Measurements from ENCODE around the gene CENPC. TPM values are rescaled to one million over a fixed set of nuclear protein-coding genes. Genes with fewer than 3 reads are reported as not detected.

Gene CENPC
- polyA plus RNA-seq, 1 of the 3 experiments (the other 2 are of a cell fraction), result 2.2 TPM

GRCh38 chr4:67573193-67573592, 27.9 kb upstream of the CENPC start:
- Histone ChIP-seq H3K9me3 (no peaks in the 10 kb centered on the region), H3K79me2 (ENCODE audit: insufficient read depth) (no peaks in the 10 kb centered on the region), H3K9ac (no peak overlapping the region), H3K4me2 (no peak overlapping the region), H3F3A (replicated peaks; ENCODE audit: insufficient read depth) (no peaks in the 10 kb centered on the region), H2AFZ (ENCODE audit: low read depth) (no peak overlapping the region), H3K9me2 (no peaks in the 10 kb centered on the region), H3K4me1 (ENCODE audit: control insufficient read depth in 1 of 2, insufficient read depth in 2 of 2, low read depth in 1 of 2, low read length in 1 of 2) (no peaks in the 10 kb centered on the region), H4K20me1 (ENCODE audit: insufficient read depth) (no peaks in the 10 kb centered on the region), H3K36me3 (replicated peaks in 1 of 2; ENCODE audit: control insufficient read depth in 1 of 2, insufficient read depth in 2 of 2, low read length in 1 of 2) (no peaks in the 10 kb centered on the region), H3K27ac (ENCODE audit: low read depth in 2 of 2, low read length in 1 of 2) (no peak overlapping the region), H3K27me3 (ENCODE audit: insufficient read depth) (no peaks in the 10 kb centered on the region), H3K4me3 (ENCODE audit: low read depth in 2 of 2, low read length in 1 of 2) (no peak overlapping the region)
- ChIA-PET POLR2A (no interaction called here), CTCF (interaction anchor here (1.0 kb wide), 1 partner anchor 9 kb away, joined by 4 read pairs; no protein-coding TSS in a partner anchor)
- TF ChIP-seq FOXJ3 (CRISPR knock-in tag; IDR thresholded peaks at IDR 0.05), result no peak
- TF ChIP-seq POLR2AphosphoS5 (IDR thresholded peaks at IDR 0.05; ENCODE audit: low read depth, low read length), result no peak
- TF ChIP-seq RAD21 (IDR thresholded peaks at IDR 0.05; ENCODE audit: low read length), result no peak
- TF ChIP-seq FOSL2 (IDR thresholded peaks at IDR 0.05; ENCODE audit: borderline replicate concordance, low read depth), result no peak
- no peak for TF ChIP-seq REST (IDR thresholded peaks at IDR 0.05; ENCODE audit: low read depth, low read length)
- no peak for TF ChIP-seq IRF3 (IDR thresholded peaks at IDR 0.05; ENCODE audit: low read depth, low read length)
- no peak for TF ChIP-seq EZH2phosphoT487 (IDR thresholded peaks at IDR 0.05; ENCODE audit: borderline replicate concordance, low read depth)
- no peak for TF ChIP-seq SMC3 (IDR thresholded peaks at IDR 0.05; ENCODE audit: low read depth, low read length)
- no peak for TF ChIP-seq JUND (IDR thresholded peaks at IDR 0.05)
- no peak for DNase-seq

GRCh38 chr4:67571975-67572374, 26.7 kb upstream of the CENPC start:
- no peak overlapping the region for H3K4me2 ChIP-seq
- H3K4me3 ChIP-seq (ENCODE audit: low read depth in 2 of 2, low read length in 1 of 2), result no peak overlapping the region
- H3K79me2 ChIP-seq (ENCODE audit: insufficient read depth), result no peaks in the 10 kb centered on the region
- DNase-seq, result no peak
- H3F3A ChIP-seq (replicated peaks; ENCODE audit: insufficient read depth), result no peaks in the 10 kb centered on the region
- no peak overlapping the region for H3K9ac ChIP-seq
- H3K36me3 ChIP-seq (replicated peaks in 1 of 2; ENCODE audit: control insufficient read depth in 1 of 2, insufficient read depth in 2 of 2, low read length in 1 of 2), result no peaks in the 10 kb centered on the region
- H3K9me2 ChIP-seq, result no peaks in the 10 kb centered on the region
- H3K4me1 ChIP-seq (ENCODE audit: control insufficient read depth in 1 of 2, insufficient read depth in 2 of 2, low read depth in 1 of 2, low read length in 1 of 2), result no peaks in the 10 kb centered on the region
- no peak overlapping the region for H2AFZ ChIP-seq (ENCODE audit: low read depth)
- ChIA-PET CTCF (no interaction called here), POLR2A (no interaction called here)
- 19% methylated on average over 1 of the region's 1 CpG for WGBS (ENCODE audit: low lambda C conversion rate)
- H4K20me1 ChIP-seq (ENCODE audit: insufficient read depth), result no peaks in the 10 kb centered on the region
- H3K27me3 ChIP-seq (ENCODE audit: insufficient read depth), result no peaks in the 10 kb centered on the region
- H3K9me3 ChIP-seq, result no peaks in the 10 kb centered on the region
- H3K27ac ChIP-seq (ENCODE audit: low read depth in 2 of 2, low read length in 1 of 2), result no peak overlapping the region
- no peak for TF ChIP-seq MAX (IDR thresholded peaks at IDR 0.05; ENCODE audit: low read depth)
- no peak for TF ChIP-seq ZBTB33 (IDR thresholded peaks at IDR 0.05; ENCODE audit: borderline replicate concordance, low read depth)
- TF ChIP-seq JUND (IDR thresholded peaks at IDR 0.05), result no peak
- no peak for TF ChIP-seq TCF12 (IDR thresholded peaks at IDR 0.05)
- no peak for TF ChIP-seq RXRA (IDR thresholded peaks at IDR 0.05; ENCODE audit: borderline replicate concordance, low read depth)
- no peak for TF ChIP-seq FOXM1 (IDR thresholded peaks at IDR 0.05; ENCODE audit: low read depth)
- TF ChIP-seq NRF1 (IDR thresholded peaks at IDR 0.05; ENCODE audit: low read depth, low read length), result no peak
- TF ChIP-seq RFX5 (IDR thresholded peaks at IDR 0.05; ENCODE audit: low read length), result no peak
- no peak for TF ChIP-seq USF1 (IDR thresholded peaks at IDR 0.05; ENCODE audit: borderline replicate concordance, low read depth)
- no peak for TF ChIP-seq FOSL2 (IDR thresholded peaks at IDR 0.05; ENCODE audit: borderline replicate concordance, low read depth)
- TF ChIP-seq IRF3 (IDR thresholded peaks at IDR 0.05; ENCODE audit: low read depth, low read length), result no peak
- no peak for TF ChIP-seq MEF2A (IDR thresholded peaks at IDR 0.05; ENCODE audit: borderline replicate concordance, low read depth)
- no peak for TF ChIP-seq RAD21 (IDR thresholded peaks at IDR 0.05; ENCODE audit: low read length)

Data from SK-N-SH (cell line).